Measurements from ENCODE around the gene BCL11A. TPM values are rescaled to one million over a fixed set of nuclear protein-coding genes. Genes with fewer than 3 reads are reported as not detected.
A peak's percentile ranks its signal among the peaks of the same experiment; 100 is the strongest.

BCL11A gene
- total and polyA plus RNA-seq, 5 donors: 3.7 to 11.2 (median 8.5) TPM

GRCh38 chr2:60505880-60506260 lies 47.6 kb downstream of the BCL11A start:
- intact Hi-C loops (cut with DNase I): no loop called here
- Histone ChIP-seq H3K27ac (ENCODE audit: low read length) (no peak overlapping the region), H3K9me3 (ENCODE audit: control insufficient read depth, low read length) (no peaks in the 10 kb centered on the region), H3K4me3 (ENCODE audit: low read length) (no peak overlapping the region), H3K4me1 (ENCODE audit: control insufficient read depth, insufficient read depth, low read length) (peaks cover 6% of the 10 kb centered on the region), H3K27me3 (ENCODE audit: control insufficient read depth, insufficient read depth) (no peaks in the 10 kb centered on the region)
- 75% methylated on average over 4 of the region's 4 CpGs for WGBS
- DNase-seq (no peak), ATAC-seq (no peak)

GRCh38 chr2:60505240-60505879 lies 48.1 kb downstream of the BCL11A start:
- Histone ChIP-seq H3K4me3 (ENCODE audit: low read length) (no peak overlapping the region), H3K9me3 (ENCODE audit: control insufficient read depth, low read length) (no peaks in the 10 kb centered on the region), H3K27ac (ENCODE audit: low read length) (peak overlapping the region; percentile 2), H3K4me1 (ENCODE audit: control insufficient read depth, insufficient read depth, low read length) (peaks cover 6% of the 10 kb centered on the region), H3K27me3 (ENCODE audit: control insufficient read depth, insufficient read depth) (no peaks in the 10 kb centered on the region)
- DNase-seq (no peak), ATAC-seq (peak; percentile 24 to 52)
- WGBS: 70% methylated on average over 10 of the region's 10 CpGs
- intact Hi-C loops (cut with DNase I): no loop called here

DNA sequence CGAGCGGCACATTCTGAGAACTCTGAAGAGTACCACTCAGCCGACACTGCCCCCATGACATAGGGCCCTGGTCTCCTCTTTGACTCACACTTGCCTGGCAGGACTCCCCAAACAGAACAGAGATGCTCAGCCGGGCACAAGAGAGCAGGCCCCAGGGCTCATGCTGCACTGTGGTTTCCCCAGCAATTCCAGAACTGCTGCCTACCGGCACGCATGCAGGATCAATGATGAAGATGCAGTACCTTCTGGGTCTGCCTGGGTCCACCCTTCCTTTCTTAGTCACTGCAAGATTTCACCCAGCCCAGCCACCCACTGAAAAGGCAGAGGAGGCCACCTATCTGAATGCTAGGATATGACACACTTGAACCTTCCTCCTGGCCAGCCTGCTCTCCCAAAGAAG lies 49.4 kb downstream of the BCL11A start:
- no peaks in the 10 kb centered on the region for H3K27me3 ChIP-seq (ENCODE audit: control insufficient read depth, insufficient read depth)
- 86% methylated on average over 6 of the region's 6 CpGs for WGBS
- intact Hi-C loops (cut with DNase I): loop anchor here in 1 of 4 donors (5.0 kb wide), 1 partner anchor 48 kb away; the partner anchor contains the start of gene BCL11A
- H3K4me3 ChIP-seq (ENCODE audit: low read length): no peak overlapping the region
- ATAC-seq (peak in 1 of 2 donors; percentile 37), DNase-seq (no peak)
- H3K27ac ChIP-seq (ENCODE audit: low read length): no peak overlapping the region
- H3K9me3 ChIP-seq (ENCODE audit: control insufficient read depth, low read length): no peaks in the 10 kb centered on the region
- peaks cover 6% of the 10 kb centered on the region for H3K4me1 ChIP-seq (ENCODE audit: control insufficient read depth, insufficient read depth, low read length)

- WGBS: 62% methylated on average over 4 of the region's 4 CpGs
- peaks cover 6% of the 10 kb centered on the region for H3K4me1 ChIP-seq (ENCODE audit: control insufficient read depth, insufficient read depth, low read length)
- H3K4me3 ChIP-seq (ENCODE audit: low read length): no peak overlapping the region
- DNase-seq (no peak), ATAC-seq (no peak)
- no peak overlapping the region for H3K27ac ChIP-seq (ENCODE audit: low read length)
- H3K9me3 ChIP-seq (ENCODE audit: control insufficient read depth, low read length): no peaks in the 10 kb centered on the region
- H3K27me3 ChIP-seq (ENCODE audit: control insufficient read depth, insufficient read depth): no peaks in the 10 kb centered on the region
- intact Hi-C loops (cut with DNase I): loop anchor here in 1 of 4 donors (5.0 kb wide), 1 partner anchor 50 kb away; the partner anchor contains the start of gene BCL11A
These were observed 51.3 kb downstream of the BCL11A start for GRCh38 chr2:60502144-60502543.

GRCh38 chr2:60500861-60501260 lies 52.6 kb downstream of the BCL11A start:
- no peaks in the 10 kb centered on the region for H3K27me3 ChIP-seq (ENCODE audit: control insufficient read depth, insufficient read depth)
- H3K4me1 ChIP-seq (ENCODE audit: control insufficient read depth, insufficient read depth, low read length): peaks cover 6% of the 10 kb centered on the region
- WGBS: 88% methylated on average over 2 of the region's 2 CpGs
- no peak overlapping the region for H3K27ac ChIP-seq (ENCODE audit: low read length)
- ATAC-seq (no peak), DNase-seq (no peak)
- intact Hi-C loops (cut with DNase I): loop anchor here in 1 of 4 donors (5.0 kb wide), 1 partner anchor 51 kb away; the partner anchor contains the start of gene BCL11A
- no peaks in the 10 kb centered on the region for H3K9me3 ChIP-seq (ENCODE audit: control insufficient read depth, low read length)
- H3K4me3 ChIP-seq (ENCODE audit: low read length): no peak overlapping the region

GRCh38 chr2:60499651-60500265 lies 53.7 kb downstream of the BCL11A start:
- Histone ChIP-seq H3K4me3 (ENCODE audit: low read length) (no peak overlapping the region), H3K9me3 (ENCODE audit: control insufficient read depth, low read length) (no peaks in the 10 kb centered on the region), H3K4me1 (ENCODE audit: control insufficient read depth, insufficient read depth, low read length) (peaks cover 3% of the 10 kb centered on the region), H3K27ac (ENCODE audit: low read length) (no peak overlapping the region), H3K27me3 (ENCODE audit: control insufficient read depth, insufficient read depth) (no peaks in the 10 kb centered on the region)
- ATAC-seq (peak; percentile 38 to 66), DNase-seq (no peak)
- WGBS: 83% methylated on average over 8 of the region's 8 CpGs
- intact Hi-C loops (cut with DNase I): loop anchor here in 1 of 4 donors (5.0 kb wide), 1 partner anchor 53 kb away; the partner anchor contains the start of gene BCL11A

- Histone ChIP-seq H3K27me3 (ENCODE audit: control insufficient read depth, insufficient read depth) (no peaks in the 10 kb centered on the region), H3K4me1 (ENCODE audit: control insufficient read depth, insufficient read depth, low read length) (peaks cover 1% of the 10 kb centered on the region), H3K4me3 (ENCODE audit: low read length) (no peak overlapping the region), H3K27ac (ENCODE audit: low read length) (no peak overlapping the region), H3K9me3 (ENCODE audit: control insufficient read depth, low read length) (no peaks in the 10 kb centered on the region)
- DNase-seq: no peak
- no peak for ATAC-seq
- intact Hi-C loops (cut with DNase I): no loop called here
- WGBS: 88% methylated on average over 8 of the region's 8 CpGs
These were observed 54.5 kb downstream of the BCL11A start for GRCh38 chr2:60498816-60499429.

GRCh38 chr2:60498127-60498815 lies 55.2 kb downstream of the BCL11A start:
- Histone ChIP-seq H3K9me3 (ENCODE audit: control insufficient read depth, low read length) (no peaks in the 10 kb centered on the region), H3K4me3 (ENCODE audit: low read length) (no peak overlapping the region), H3K27me3 (ENCODE audit: control insufficient read depth, insufficient read depth) (no peaks in the 10 kb centered on the region), H3K4me1 (ENCODE audit: control insufficient read depth, insufficient read depth, low read length) (no peaks in the 10 kb centered on the region), H3K27ac (ENCODE audit: low read length) (no peak overlapping the region)
- peak in 1 of 2 donors; percentile 15 for ATAC-seq
- intact Hi-C loops (cut with DNase I): no loop called here
- WGBS: 82% methylated on average over 8 of the region's 8 CpGs
- DNase-seq: no peak

- no peaks in the 10 kb centered on the region for H3K4me1 ChIP-seq (ENCODE audit: control insufficient read depth, insufficient read depth, low read length)
- intact Hi-C loops (cut with DNase I): no loop called here
- H3K4me3 ChIP-seq (ENCODE audit: low read length): no peak overlapping the region
- ATAC-seq: no peak
- DNase-seq: no peak
- H3K27me3 ChIP-seq (ENCODE audit: control insufficient read depth, insufficient read depth): no peaks in the 10 kb centered on the region
- WGBS: 64% methylated on average over 2 of the region's 2 CpGs
- H3K9me3 ChIP-seq (ENCODE audit: control insufficient read depth, low read length): no peaks in the 10 kb centered on the region
- no peak overlapping the region for H3K27ac ChIP-seq (ENCODE audit: low read length)
These were observed 56.0 kb downstream of the BCL11A start for GRCh38 chr2:60497500-60497899.

- ATAC-seq (no peak), DNase-seq (no peak)
- H3K4me3 ChIP-seq (ENCODE audit: low read length): no peak overlapping the region
- WGBS: 76% methylated on average over 5 of the region's 5 CpGs
- H3K27ac ChIP-seq (ENCODE audit: low read length): no peak overlapping the region
- H3K4me1 ChIP-seq (ENCODE audit: control insufficient read depth, insufficient read depth, low read length): no peaks in the 10 kb centered on the region
- intact Hi-C loops (cut with DNase I): no loop called here
- H3K9me3 ChIP-seq (ENCODE audit: control insufficient read depth, low read length): no peaks in the 10 kb centered on the region
- H3K27me3 ChIP-seq (ENCODE audit: control insufficient read depth, insufficient read depth): no peaks in the 10 kb centered on the region
These were observed 56.5 kb downstream of the BCL11A start for GRCh38 chr2:60496956-60497355.

GRCh38 chr2:60496475-60496874 lies 57.0 kb downstream of the BCL11A start:
- H3K27me3 ChIP-seq (ENCODE audit: control insufficient read depth, insufficient read depth): no peaks in the 10 kb centered on the region
- WGBS: 74% methylated on average over 1 of the region's 1 CpG
- no peaks in the 10 kb centered on the region for H3K4me1 ChIP-seq (ENCODE audit: control insufficient read depth, insufficient read depth, low read length)
- H3K4me3 ChIP-seq (ENCODE audit: low read length): no peak overlapping the region
- no peak for DNase-seq
- H3K27ac ChIP-seq (ENCODE audit: low read length): no peak overlapping the region
- ATAC-seq: no peak
- H3K9me3 ChIP-seq (ENCODE audit: control insufficient read depth, low read length): no peaks in the 10 kb centered on the region
- intact Hi-C loops (cut with DNase I): no loop called here
